ENCODE results near the gene KDM4C.

Gene KDM4C

GRCh38 chr9:6811436-6811835 is 53.7 kb downstream of the KDM4C start:
- no peak for DNase-seq

GRCh38 chr9:6816581-6816980 is 58.8 kb downstream of the KDM4C start:
- DNase-seq: no peak

- DNase-seq: no peak
Measured at GRCh38 chr9:6818292-6818922, 60.6 kb downstream of the KDM4C start.

GRCh38 chr9:6819112-6819511 is 61.3 kb downstream of the KDM4C start:
- DNase-seq: no peak

GRCh38 chr9:6819529-6819928 is 61.8 kb downstream of the KDM4C start:
- no peak for DNase-seq

GRCh38 chr9:6822696-6823095 is 64.9 kb downstream of the KDM4C start:
- no peak for DNase-seq

GRCh38 chr9:6827439-6828145 is 69.8 kb downstream of the KDM4C start:
- peak in 1 of 2 donors; percentile 43 for DNase-seq

GRCh38 chr9:6829027-6829426 is 71.3 kb downstream of the KDM4C start:
- DNase-seq: no peak

- no peak for DNase-seq
Measured at GRCh38 chr9:6829536-6829935, 71.8 kb downstream of the KDM4C start.

- no peak for DNase-seq
Measured at GRCh38 chr9:6833518-6834192, 75.9 kb downstream of the KDM4C start.

- no peak for DNase-seq
Measured at GRCh38 chr9:6834306-6834705, 76.5 kb downstream of the KDM4C start.

GRCh38 chr9:6838158-6838557 is 80.4 kb downstream of the KDM4C start:
- no peak for DNase-seq

GRCh38 chr9:6842584-6842947 is 84.8 kb downstream of the KDM4C start:
- no peak for DNase-seq

GRCh38 chr9:6843742-6844141 is 86.0 kb downstream of the KDM4C start:
- no peak for DNase-seq

- DNase-seq: no peak
Measured at GRCh38 chr9:6844267-6844666, 86.5 kb downstream of the KDM4C start.

GRCh38 chr9:6845128-6845826 is 87.5 kb downstream of the KDM4C start:
- no peak for DNase-seq

GRCh38 chr9:6845880-6846279 is 88.1 kb downstream of the KDM4C start:
- DNase-seq: no peak

- no peak for DNase-seq
Measured at GRCh38 chr9:6852243-6852963, 94.6 kb downstream of the KDM4C start.

- no peak for DNase-seq
Measured at GRCh38 chr9:6855860-6856259, 98.1 kb downstream of the KDM4C start.

- no peak for DNase-seq
Measured at GRCh38 chr9:6864102-6864501, 106.3 kb downstream of the KDM4C start.

GRCh38 chr9:6869081-6869948 is 111.5 kb downstream of the KDM4C start:
- DNase-seq: no peak

GRCh38 chr9:6870149-6870548 is 112.4 kb downstream of the KDM4C start:
- DNase-seq: no peak

Measured in CD4-positive, alpha-beta T cell treated with Interleukin-4 for 1 hour (primary cell).